Stimulated activated CD4-positive, alpha-beta T cell treated with anti-CD3 and anti-CD28 coated beads, TNF-alpha, amount 100 ng/mL, for 4 hours (primary cell): Measurements from ENCODE around the gene ADGRL4.
"Not testable (repeated sequence)": the region's sequence is repeated elsewhere in the genome, so short reads cannot be mapped to it uniquely, and the experiment has no call there.

Source experiments
- DNase-seq, 3 experiments: peaks; one replicate each; pipeline ENCODE4 v3.0.0-alpha.2; 2020; ENCODE audit warnings: low read depth in 3 of 3

ADGRL4 gene

GRCh38 chr1:79006564-79006963 is at the start of gene ADGRL4:
Gene ADGRL4, minus strand, starts transcription at chr1:79006730. Its CDS starts 76 bp downstream, at chr1:79006654.
- DNase-seq, result no peak

GRCh38 chr1:79055856-79056255 is 49.3 kb upstream of the ADGRL4 start:
- DNase-seq, result no peak

- no peak for DNase-seq
Observed at GRCh38 chr1:79052829-79053449, 46.4 kb upstream of the ADGRL4 start.

- DNase-seq, result no peak
Observed at GRCh38 chr1:79044974-79045650, 38.6 kb upstream of the ADGRL4 start.

GRCh38 chr1:79043506-79043905 is 37.0 kb upstream of the ADGRL4 start:
- DNase-seq, result no peak

GRCh38 chr1:79042539-79042938 is 36.0 kb upstream of the ADGRL4 start:
- DNase-seq, result no peak

GRCh38 chr1:79042117-79042516 is 35.6 kb upstream of the ADGRL4 start:
- DNase-seq, result no peak

GRCh38 chr1:79041666-79042065 is 35.1 kb upstream of the ADGRL4 start:
- no peak for DNase-seq

GRCh38 chr1:79040424-79041082 is 34.0 kb upstream of the ADGRL4 start:
- no peak for DNase-seq

- no peak for DNase-seq
Observed at GRCh38 chr1:79037085-79037484, 30.6 kb upstream of the ADGRL4 start.

- DNase-seq, result no peak
Observed at GRCh38 chr1:79012500-79012899, 6.0 kb upstream of the ADGRL4 start.

GRCh38 chr1:79010589-79010988 is 4.1 kb upstream of the ADGRL4 start:
- no peak for DNase-seq

- no peak for DNase-seq
Observed at GRCh38 chr1:79005945-79006344, 585 bp downstream of the ADGRL4 start.

GRCh38 chr1:79004916-79005315 is 1.6 kb downstream of the ADGRL4 start:
- no peak for DNase-seq

- no peak for DNase-seq
Observed at GRCh38 chr1:78996791-78997190, 9.7 kb downstream of the ADGRL4 start.

GRCh38 chr1:78987042-78987441 is 19.5 kb downstream of the ADGRL4 start:
- DNase-seq, result no peak

- DNase-seq, result no peak
Observed at GRCh38 chr1:78980511-78980910, 26.0 kb downstream of the ADGRL4 start.

- DNase-seq, result no peak
Observed at GRCh38 chr1:78972723-78973122, 33.8 kb downstream of the ADGRL4 start.

- DNase-seq, result not testable (repeated sequence)
Observed at GRCh38 chr1:78967091-78967490, 39.4 kb downstream of the ADGRL4 start.

- no peak for DNase-seq
Observed at GRCh38 chr1:78958711-78959110, 47.8 kb downstream of the ADGRL4 start.

- DNase-seq, result no peak
Observed at GRCh38 chr1:78950826-78951225, 55.7 kb downstream of the ADGRL4 start.

- DNase-seq, result no peak
Observed at GRCh38 chr1:78949227-78949626, 57.3 kb downstream of the ADGRL4 start.

- no peak for DNase-seq
Observed at GRCh38 chr1:78919150-78919549, 87.4 kb downstream of the ADGRL4 start.
